NCI-H82 treated with DMSO at 0.1 percent for 48 hours (cell line): ENCODE measurements around the gene RRP1.

Experiments used
- DNase-seq: peaks from one replicate; lab custom pipeline; 2025; ENCODE audit not compliant: unreplicated experiment; lab: John Stamatoyannopoulos, UW

RRP1 gene

GRCh38 chr21:43801006-43801783 lies 11.8 kb downstream of the RRP1 start:
- no peak for DNase-seq

- no peak for DNase-seq
Measured at GRCh38 chr21:43802713-43803313, 13.4 kb downstream of the RRP1 start.

DNA sequence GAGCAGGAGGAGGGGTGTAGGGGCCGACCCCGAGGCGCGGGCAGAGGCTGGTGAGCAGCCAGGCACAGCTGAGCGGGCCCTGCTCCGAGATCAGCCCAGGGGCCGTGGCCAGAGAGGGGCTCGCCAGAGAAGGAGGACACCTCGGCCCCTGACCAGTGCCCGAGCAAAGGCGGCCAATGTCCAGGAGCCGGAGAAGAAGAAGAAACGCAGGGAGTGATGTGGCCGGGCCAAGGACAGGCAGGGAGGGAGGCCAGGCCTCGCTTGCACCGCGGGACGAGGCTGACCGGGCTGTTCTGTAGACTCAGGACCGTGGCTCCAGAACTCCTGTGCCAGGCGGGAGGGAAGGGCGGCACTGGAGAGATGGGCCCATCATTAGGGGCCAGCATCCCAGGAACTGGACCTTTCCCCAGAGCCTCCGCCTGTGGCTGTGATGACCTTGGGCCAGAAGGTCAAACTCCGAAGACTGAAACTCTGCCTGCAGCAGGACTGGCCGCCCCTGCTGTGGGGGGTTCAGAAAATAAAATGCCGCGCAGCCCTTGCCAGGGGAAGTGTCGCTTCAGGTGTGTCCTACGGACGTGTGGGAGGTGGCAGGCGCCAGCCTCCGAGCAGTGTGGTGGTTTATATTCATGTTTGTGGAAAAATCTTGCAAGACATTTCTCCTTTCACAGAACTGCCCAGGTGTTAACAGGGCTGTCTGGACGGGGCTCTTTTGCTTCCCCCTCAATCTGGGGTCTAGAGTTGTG lies 14.4 kb downstream of the RRP1 start:
- no peak for DNase-seq

GRCh38 chr21:43805275-43805800 lies 16.0 kb downstream of the RRP1 start:
- DNase-seq = no peak

GRCh38 chr21:43806017-43806710 lies 16.8 kb downstream of the RRP1 start:
- no peak for DNase-seq

GRCh38 chr21:43808367-43808766 lies 19.0 kb downstream of the RRP1 start:
- no peak for DNase-seq

DNA sequence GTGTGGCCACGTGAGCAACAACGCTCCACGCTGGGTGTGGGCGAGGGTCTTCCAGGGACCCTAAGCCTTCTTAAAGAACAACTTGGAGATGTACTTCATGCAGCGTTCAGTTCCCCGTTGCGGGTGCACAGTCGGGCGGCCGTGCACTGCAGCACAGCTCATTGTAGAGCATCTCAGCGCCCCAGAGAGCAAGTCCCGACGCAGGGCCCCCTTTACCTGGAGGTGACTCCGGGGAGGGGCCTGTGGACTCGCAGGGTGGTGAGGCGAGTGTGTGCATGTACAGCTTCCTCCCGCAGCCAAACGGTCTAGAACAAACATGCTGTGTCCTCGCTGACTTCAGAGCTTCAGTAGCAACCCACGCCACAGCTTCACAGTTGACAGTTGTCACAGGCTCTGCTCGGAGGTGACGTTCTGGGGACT lies 19.5 kb downstream of the RRP1 start:
- no peak for DNase-seq

DNA sequence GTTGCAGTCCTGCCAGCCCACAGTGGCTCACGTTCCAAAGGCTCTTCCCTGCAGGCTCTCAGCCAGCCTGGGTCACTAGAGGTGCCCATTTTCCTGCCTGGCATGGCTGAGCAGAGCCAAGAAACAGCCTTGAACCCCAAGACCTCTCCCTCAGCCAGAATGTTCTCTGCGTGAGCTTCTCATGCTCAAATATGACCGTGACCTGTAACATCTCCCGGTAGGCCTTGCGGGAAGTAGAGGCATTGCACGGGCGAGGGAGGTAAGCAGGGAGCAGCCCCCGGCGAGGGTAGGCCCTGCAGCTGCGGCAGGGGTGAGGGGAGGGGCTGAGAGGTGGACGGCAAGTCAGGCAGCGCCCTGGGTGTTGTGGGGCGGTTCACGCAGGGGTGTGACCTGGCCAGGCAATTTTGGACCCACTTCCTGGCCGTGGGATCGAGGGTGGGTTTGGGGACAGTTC lies 20.0 kb downstream of the RRP1 start:
- no peak for DNase-seq

- no peak for DNase-seq
Measured at GRCh38 chr21:43809853-43810504, 20.6 kb downstream of the RRP1 start.

DNA sequence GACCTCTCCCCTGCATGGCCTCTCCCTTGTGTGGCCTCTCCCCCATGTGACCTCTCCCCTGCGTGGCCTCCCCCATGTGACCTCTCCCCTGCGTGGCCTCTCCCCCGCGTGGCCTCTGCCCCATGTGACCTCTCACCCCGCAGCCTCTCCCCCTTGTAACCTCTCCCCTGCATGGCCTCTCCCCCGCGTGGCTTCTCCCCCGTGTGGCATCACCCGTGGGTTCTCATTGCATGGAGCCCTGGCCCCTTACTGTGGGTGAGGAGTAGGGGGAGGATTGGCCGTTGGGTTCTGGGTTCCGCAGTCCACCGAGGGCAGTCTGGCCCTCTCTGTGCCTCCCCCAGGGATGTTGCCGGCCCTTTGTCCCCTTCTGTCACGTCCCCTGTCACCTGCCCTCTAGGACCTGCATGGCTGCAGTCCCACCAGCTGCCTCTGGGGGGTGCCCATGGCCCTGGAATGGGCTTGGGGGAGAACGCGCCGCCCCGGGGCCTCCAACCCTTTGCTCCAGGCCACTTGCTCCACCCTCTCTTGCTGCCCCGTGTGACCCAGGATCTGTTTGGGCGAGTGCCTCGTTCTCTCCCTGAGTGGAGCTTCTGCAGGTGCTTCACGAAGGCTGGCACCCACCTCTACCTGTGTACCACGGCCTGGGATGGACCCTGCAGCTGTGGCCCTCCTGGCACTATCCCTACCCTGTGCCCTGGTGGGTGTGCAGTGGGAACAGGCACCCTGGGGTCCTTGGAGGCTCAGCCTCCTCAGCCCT lies 21.3 kb downstream of the RRP1 start:
- DNase-seq = peak; percentile 46

GRCh38 chr21:43811262-43812105 lies 22.1 kb downstream of the RRP1 start:
- DNase-seq = no peak

DNA sequence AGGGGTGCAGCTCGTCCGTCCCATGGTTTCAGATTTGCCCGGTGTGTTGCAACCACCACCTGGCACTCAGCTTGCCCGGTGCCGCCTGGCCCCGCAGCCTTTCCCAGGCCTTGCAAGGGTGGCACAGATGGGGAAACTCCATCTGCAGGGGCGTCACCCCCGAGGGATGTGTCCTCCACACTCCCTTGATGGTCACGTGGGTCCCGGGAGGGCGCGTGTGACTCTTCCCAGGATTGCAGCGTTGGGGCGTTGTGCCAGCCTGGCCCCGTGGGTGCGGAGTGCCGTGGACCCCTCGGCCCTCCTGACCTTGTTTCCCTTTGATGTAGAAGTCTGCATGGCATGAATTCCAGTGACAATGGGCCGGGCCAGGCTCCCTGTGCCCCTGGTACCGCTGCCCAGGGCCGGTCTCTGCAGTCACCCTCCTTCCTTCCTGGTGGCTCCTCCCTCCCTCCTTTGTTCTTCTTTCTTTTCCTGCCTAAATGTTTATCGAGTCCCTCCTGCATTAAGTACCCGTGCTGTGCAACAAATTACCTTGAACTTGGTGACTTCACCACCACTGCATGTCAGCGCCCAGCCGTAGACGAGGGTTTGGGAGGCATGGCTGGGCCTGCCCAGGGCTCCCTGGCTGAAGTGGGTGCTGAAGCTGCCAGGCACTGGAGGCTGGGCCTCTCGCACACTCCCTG lies 22.9 kb downstream of the RRP1 start:
- DNase-seq = no peak

DNA sequence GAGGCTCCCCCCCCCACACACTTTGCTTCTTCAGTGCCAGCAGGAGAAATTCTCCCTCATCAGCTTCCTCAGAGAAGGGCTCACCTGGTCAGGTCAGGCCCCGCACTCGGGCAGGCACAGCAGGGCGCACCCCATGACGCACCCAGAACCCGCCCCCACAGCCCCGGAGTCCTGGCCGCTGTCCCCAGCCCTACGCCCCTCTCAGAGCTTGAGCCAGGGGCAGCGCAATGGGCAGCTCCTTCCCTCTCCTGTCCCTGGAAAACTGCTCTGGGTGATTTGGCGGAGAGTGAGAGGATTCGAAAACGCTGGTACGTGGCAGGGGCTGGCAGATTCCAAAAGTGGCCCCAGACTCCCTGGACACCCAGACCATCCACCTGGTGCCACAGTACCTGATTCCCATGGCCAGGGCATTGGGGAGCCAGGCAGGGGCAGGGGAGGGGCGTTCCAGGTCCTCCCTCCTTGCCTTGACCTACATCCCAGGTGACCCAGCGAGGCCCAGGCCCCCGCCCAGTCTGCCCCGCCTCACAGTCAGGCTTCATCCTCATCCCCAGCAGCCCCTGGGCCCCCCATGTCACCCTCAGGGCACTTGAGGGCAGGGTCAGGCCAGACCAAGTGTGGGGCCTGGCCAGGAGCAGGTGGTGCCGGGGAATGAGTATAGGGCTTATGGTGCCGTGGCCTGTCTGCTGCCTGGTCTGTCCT lies 23.7 kb downstream of the RRP1 start:
- no peak for DNase-seq

DNA sequence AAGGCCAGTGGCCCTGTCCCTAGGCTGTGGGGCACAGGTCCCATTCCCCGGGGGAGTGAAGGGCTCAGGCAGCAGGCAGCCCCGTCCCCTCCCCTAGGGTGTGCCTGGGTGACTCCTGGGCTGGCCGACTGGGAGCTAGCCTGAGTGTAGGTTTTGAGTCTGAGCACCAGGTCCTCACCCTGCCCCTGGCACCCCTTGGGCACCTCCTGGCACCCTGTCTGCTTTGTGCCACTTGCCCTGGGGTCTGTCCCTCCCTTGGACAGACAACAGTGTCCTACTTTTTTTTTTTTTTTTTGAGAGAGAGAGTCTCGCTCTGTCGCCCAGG lies 24.2 kb downstream of the RRP1 start:
- no peak for DNase-seq

GRCh38 chr21:43814215-43815106 lies 25.1 kb downstream of the RRP1 start:
- DNase-seq = no peak

- DNase-seq = no peak
Measured at GRCh38 chr21:43815107-43815613, 25.8 kb downstream of the RRP1 start.

DNA sequence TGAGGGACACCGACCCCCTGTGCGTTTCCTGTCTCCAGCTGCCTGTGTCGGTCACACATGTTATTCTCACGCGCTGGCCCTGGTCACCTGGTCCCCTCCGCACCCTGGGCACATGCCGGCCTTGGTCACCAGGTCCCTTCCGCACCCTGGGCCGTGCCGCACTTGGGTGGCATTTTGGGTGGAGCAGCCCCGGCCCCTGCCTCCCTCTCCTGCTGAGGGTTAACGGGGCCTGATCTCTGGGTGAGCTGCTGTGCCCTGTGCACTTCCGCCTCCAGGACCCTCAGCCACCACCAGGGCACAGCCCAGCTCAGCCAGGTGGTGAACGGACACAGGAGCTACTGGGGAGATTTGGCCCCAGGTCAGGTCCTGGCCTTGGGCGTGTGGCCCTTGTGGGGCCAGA lies 26.6 kb downstream of the RRP1 start:
- DNase-seq = no peak
